ENCODE results near the gene PDE6H. TPM values are rescaled to one million over a fixed set of nuclear protein-coding genes. Genes with fewer than 3 reads are reported as not detected.

PDE6H gene
- total RNA-seq, 2 experiments from 2014 or later = not detected

- no peaks in the 10 kb centered on the region for H3K36me3 ChIP-seq (ENCODE audit: insufficient read depth, low read length)
- H3K36me3 Mint-ChIP-seq (ENCODE audit: low read depth) = no peaks in the 10 kb centered on the region
- no peak overlapping the region for H3K4me3 Mint-ChIP-seq
- peaks cover 3% of the 10 kb centered on the region for H3K4me1 ChIP-seq (ENCODE audit: insufficient read depth, low read length)
- intact Hi-C loops (cut with DNase I, micrococcal nuclease) = loop anchor here in 1 of 2 experiments (5.0 kb wide), 1 partner anchor 204 kb away; no protein-coding TSS in a partner anchor
- H3K27me3 Mint-ChIP-seq = peaks cover 6% of the 10 kb centered on the region
- no peak for ATAC-seq (ENCODE audit: poor library complexity)
- H3K4me1 Mint-ChIP-seq (ENCODE audit: low read depth) = no peaks in the 10 kb centered on the region
- CTCF ChIA-PET = no interaction called here
- no peaks in the 10 kb centered on the region for H3K9me3 Mint-ChIP-seq
- no peak overlapping the region for H3K27ac ChIP-seq (ENCODE audit: low read depth in 1 of 2, low read length in 2 of 2)
- no peak overlapping the region for H3K4me3 ChIP-seq (ENCODE audit: low read length)
- POLR2A ChIA-PET = no interaction called here
- no peaks in the 10 kb centered on the region for H3K9me3 ChIP-seq (ENCODE audit: control insufficient read depth in 1 of 2, insufficient read depth in 1 of 2, low read length in 2 of 2)
- no peak for TF ChIP-seq CTCF (IDR thresholded peaks at IDR 0.05)
- no peaks in the 10 kb centered on the region for H3K27me3 ChIP-seq (ENCODE audit: control insufficient read depth in 1 of 2, insufficient read depth in 2 of 2, low read length in 2 of 2)
- no peak overlapping the region for H3K27ac Mint-ChIP-seq
- DNase-seq = no peak
Observed at GRCh38 chr12:15013634-15014179, 40.9 kb downstream of the PDE6H start.

GRCh38 chr12:15014708-15015107 lies 41.9 kb downstream of the PDE6H start:
- no peaks in the 10 kb centered on the region for H3K27me3 Mint-ChIP-seq
- Histone ChIP-seq H3K9me3 (ENCODE audit: control insufficient read depth in 1 of 2, insufficient read depth in 1 of 2, low read length in 2 of 2) (no peaks in the 10 kb centered on the region), H3K4me3 (ENCODE audit: low read length) (no peak overlapping the region), H3K36me3 (ENCODE audit: insufficient read depth, low read length) (no peaks in the 10 kb centered on the region), H3K27me3 (ENCODE audit: control insufficient read depth in 1 of 2, insufficient read depth in 2 of 2, low read length in 2 of 2) (no peaks in the 10 kb centered on the region), H3K27ac (ENCODE audit: low read depth in 1 of 2, low read length in 2 of 2) (no peak overlapping the region), H3K4me1 (ENCODE audit: insufficient read depth, low read length) (peaks cover 3% of the 10 kb centered on the region)
- TF ChIP-seq CTCF (IDR thresholded peaks at IDR 0.05) = no peak
- ATAC-seq (ENCODE audit: poor library complexity) = no peak
- no peaks in the 10 kb centered on the region for H3K4me1 Mint-ChIP-seq (ENCODE audit: low read depth)
- no peak overlapping the region for H3K4me3 Mint-ChIP-seq
- H3K27ac Mint-ChIP-seq = no peak overlapping the region
- H3K36me3 Mint-ChIP-seq (ENCODE audit: low read depth) = no peaks in the 10 kb centered on the region
- DNase-seq = no peak
- CTCF ChIA-PET = no interaction called here
- POLR2A ChIA-PET = no interaction called here
- no peaks in the 10 kb centered on the region for H3K9me3 Mint-ChIP-seq
- intact Hi-C loops (cut with DNase I, micrococcal nuclease) = loop anchor here in 1 of 2 experiments (5.0 kb wide), 1 partner anchor 203 kb away; no protein-coding TSS in a partner anchor

GRCh38 chr12:15015121-15015520 lies 42.3 kb downstream of the PDE6H start:
- no peak overlapping the region for H3K4me3 ChIP-seq (ENCODE audit: low read length)
- no peaks in the 10 kb centered on the region for H3K9me3 Mint-ChIP-seq
- no peak for TF ChIP-seq CTCF (IDR thresholded peaks at IDR 0.05)
- no peak overlapping the region for H3K27ac ChIP-seq (ENCODE audit: low read depth in 1 of 2, low read length in 2 of 2)
- no peak for DNase-seq
- no peaks in the 10 kb centered on the region for H3K27me3 ChIP-seq (ENCODE audit: control insufficient read depth in 1 of 2, insufficient read depth in 2 of 2, low read length in 2 of 2)
- H3K27me3 Mint-ChIP-seq = no peaks in the 10 kb centered on the region
- H3K36me3 ChIP-seq (ENCODE audit: insufficient read depth, low read length) = no peaks in the 10 kb centered on the region
- H3K4me3 Mint-ChIP-seq = no peak overlapping the region
- peaks cover 3% of the 10 kb centered on the region for H3K4me1 ChIP-seq (ENCODE audit: insufficient read depth, low read length)
- CTCF ChIA-PET = no interaction called here
- ATAC-seq (ENCODE audit: poor library complexity) = no peak
- H3K4me1 Mint-ChIP-seq (ENCODE audit: low read depth) = no peaks in the 10 kb centered on the region
- POLR2A ChIA-PET = no interaction called here
- H3K36me3 Mint-ChIP-seq (ENCODE audit: low read depth) = no peaks in the 10 kb centered on the region
- intact Hi-C loops (cut with DNase I, micrococcal nuclease) = no loop called here
- no peak overlapping the region for H3K27ac Mint-ChIP-seq
- no peaks in the 10 kb centered on the region for H3K9me3 ChIP-seq (ENCODE audit: control insufficient read depth in 1 of 2, insufficient read depth in 1 of 2, low read length in 2 of 2)
